Stimulated activated CD8-positive, alpha-beta memory T cell treated with anti-CD3 and anti-CD28 coated beads, Interleukin-7, amount 100 ng/mL, for 48 hours (primary cell): ENCODE results near the gene SSC5D.
A peak's percentile ranks its signal among the peaks of the same experiment; 100 is the strongest.
"Not testable (repeated sequence)": the region's sequence is repeated elsewhere in the genome, so short reads cannot be mapped to it uniquely, and the experiment has no call there.

Experiments
- DNase-seq, 2 donors: peaks; one replicate each; pipeline ENCODE4 v3.0.0-alpha.2; 2020; ENCODE audit warnings: low read depth in 1 of 2; ENCODE audit errors: extremely low read depth in 1 of 2

Gene SSC5D

GRCh38 chr19:55487924-55488687, at the start of gene SSC5D:
SSC5D (plus strand) TSS chr19:55488436; CDS start chr19:55488590, 154 bp downstream.
- no peak for DNase-seq

GRCh38 chr19:55439052-55439451, 49.2 kb upstream of the SSC5D start:
- no peak for DNase-seq

- DNase-seq: no peak
Observed at GRCh38 chr19:55440411-55441105, 47.7 kb upstream of the SSC5D start.

GRCh38 chr19:55441319-55441691, 46.9 kb upstream of the SSC5D start:
- DNase-seq: no peak

GRCh38 chr19:55441692-55442321, 46.4 kb upstream of the SSC5D start:
- DNase-seq: no peak

GRCh38 chr19:55442372-55442961, 45.8 kb upstream of the SSC5D start:
- DNase-seq: no peak

GRCh38 chr19:55443045-55443823, 45.0 kb upstream of the SSC5D start, which contains the start of gene SHISA7:
SHISA7 (minus strand) TSS chr19:55443300; CDS start chr19:55442863, 437 bp downstream.
- DNase-seq: no peak

GRCh38 chr19:55443824-55444480, 44.3 kb upstream of the SSC5D start:
- DNase-seq: no peak

- DNase-seq: no peak
Observed at GRCh38 chr19:55444646-55445045, 43.6 kb upstream of the SSC5D start.

GRCh38 chr19:55446060-55446459, 42.2 kb upstream of the SSC5D start:
- no peak for DNase-seq

GRCh38 chr19:55447421-55448174, 40.6 kb upstream of the SSC5D start:
- no peak for DNase-seq

- not testable (repeated sequence) for DNase-seq
Observed at GRCh38 chr19:55448175-55448490, 40.1 kb upstream of the SSC5D start.

- no peak for DNase-seq
Observed at GRCh38 chr19:55449469-55449868, 38.8 kb upstream of the SSC5D start.

- no peak for DNase-seq
Observed at GRCh38 chr19:55451163-55451964, 36.9 kb upstream of the SSC5D start.

- DNase-seq: no peak
Observed at GRCh38 chr19:55451965-55452748, 36.1 kb upstream of the SSC5D start.

- DNase-seq: peak in 1 of 2 donors; percentile 16
Observed at GRCh38 chr19:55452749-55453346, 35.4 kb upstream of the SSC5D start.

- no peak for DNase-seq
Observed at GRCh38 chr19:55453511-55454260, 34.5 kb upstream of the SSC5D start.
